Right cardiac atrium (tissue), 5 donors: ENCODE data around the gene PI4K2A. TPM values are rescaled to one million over a fixed set of nuclear protein-coding genes. Genes with fewer than 3 reads are reported as not detected.
"Not testable (repeated sequence)": the region's sequence is repeated elsewhere in the genome, so short reads cannot be mapped to it uniquely, and the experiment has no call there.

ENCODE experiments used
- ATAC-seq, 2 donors: fragments of 200-7000 bp; cut with Tn5 transposase; one replicate each; pipeline versions ENCODE4 v1.8.0 to v1.9.1; 2020; ENCODE audit warnings: moderate library complexity in 2 of 2, mild to moderate bottlenecking in 1 of 2
- DNase-seq, 3 donors: peaks; one replicate each; pipeline ENCODE4 v3.0.0-alpha.2; 2020
- H3K27ac ChIP-seq: one replicate; pipeline ENCODE4 v1.5.1; 2013; ENCODE audit warnings: mild to moderate bottlenecking, low read length, control low read depth, moderate library complexity
- H3K27me3 ChIP-seq: one replicate; pipeline ENCODE4 v1.6.1; 2013; ENCODE audit not compliant: control insufficient read depth, insufficient read depth
- H3K4me1 ChIP-seq: one replicate; pipeline ENCODE4 v1.6.1; 2013; ENCODE audit warnings: low read length; ENCODE audit not compliant: control insufficient read depth, insufficient read depth
- H3K4me3 ChIP-seq: one replicate; pipeline ENCODE4 v1.5.1; 2013; ENCODE audit warnings: low read length, control low read depth
- H3K9me3 ChIP-seq: one replicate; pipeline ENCODE4 v1.6.1; 2013; ENCODE audit warnings: low read length; ENCODE audit not compliant: control insufficient read depth
- WGBS: extraction: QIAGEN DNeasy Blood & Tissue Kit; methylation state at CpG from one replicate; pipeline ENCODE4 v1.1.7; 2013; 5-methylcytosine and 5-hydroxymethylcytosine counted together
- intact Hi-C, 4 donors: fragments of 100-400 bp; cut with DNase I; formaldehyde crosslinking; loops; one replicate each; pipeline versions ENCODE4 v1.11.0 to v1.14.0; 2022 to 2023
- polyA plus RNA-seq: library from polyadenylated mRNA; stranded (reverse); fragments of 200-250 nt; gene quantifications from one replicate; pipeline ENCODE4 v1.2.3, GENCODE V29; 2013
- total RNA-seq, 4 donors: library from RNA; stranded (reverse); fragmentation: NEBNext Ultra II Directional; extraction: Animal tissue kit (Norgen Biotek cat#: 25700); gene quantifications; one replicate each; pipeline ENCODE4 v1.2.1, GENCODE V29; 2021
- donor health status: healthy with polysubstance abuse.
- donor health status: DM: no; HTN: yes; CAD: no.
- donor health status: DM: no; HTN: no; CAD: no.
- donor health status: DM: no; HTN: yes; CAD: no; lungs with severe emphysema.
- donor health status: DM: yes; HTN: yes; CAD: no.

The PI4K2A gene
- total and polyA plus RNA-seq, 5 donors, result 9.3 to 14.7 (median 12.4) TPM

DNA sequence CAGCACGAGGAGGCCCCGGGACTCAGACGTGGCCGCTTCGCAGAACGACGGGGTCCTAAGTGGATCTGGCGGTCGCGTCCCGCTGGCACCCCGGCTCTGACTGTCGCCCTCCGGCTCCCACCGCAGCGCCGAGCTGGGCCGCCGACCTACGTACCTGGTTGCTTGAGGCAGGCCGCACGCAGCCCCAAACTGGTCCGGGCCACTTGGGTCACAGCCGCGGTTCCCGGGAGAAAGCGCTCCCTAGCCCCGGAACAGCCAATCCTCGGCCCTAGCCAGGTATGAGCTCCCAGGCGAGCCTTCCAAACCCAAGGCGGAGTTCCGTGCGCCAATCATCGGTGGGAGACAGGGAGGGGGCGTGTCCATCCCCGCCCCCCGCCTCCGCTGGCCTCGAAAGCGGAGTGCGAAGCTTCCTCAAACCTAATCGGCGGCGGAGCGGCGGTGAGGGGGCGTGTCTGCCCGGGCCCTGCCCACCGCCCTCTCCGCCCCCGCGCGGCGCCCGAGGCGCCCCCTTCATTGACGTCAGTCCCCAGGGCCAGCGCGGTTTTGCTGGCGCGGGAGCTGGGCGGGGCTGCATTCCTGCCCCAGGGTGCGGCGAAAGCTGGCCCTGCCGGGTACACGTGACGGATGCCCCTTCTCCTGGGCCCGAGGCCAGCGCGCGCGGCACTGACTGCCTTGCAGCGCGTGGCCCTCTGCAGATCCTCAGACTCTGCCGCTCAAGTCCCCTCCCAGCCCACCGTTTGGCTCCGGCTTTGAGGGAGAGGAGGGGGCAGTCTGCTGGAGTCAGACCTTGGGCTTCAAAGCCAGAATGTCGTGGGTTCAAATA, 46.7 kb downstream of the PI4K2A start, which contains the start of gene AVPI1:
Gene AVPI1, minus strand, starts transcription at position 280 of the 823 bp plus-strand sequence. CDS start 7,336 bp downstream, outside the sequence.
- no peaks in the 10 kb centered on the region for H3K9me3 ChIP-seq
- peak within 1 kb of the TSS; percentile 57 for H3K4me3 ChIP-seq
- under 1% methylated on average over 78 of the region's 78 CpGs for WGBS
- H3K27me3 ChIP-seq, result no peaks in the 10 kb centered on the region
- DNase-seq, result peak; percentile 98 to 99 (median 99)
- H3K4me1 ChIP-seq, result peaks cover 17% of the 10 kb centered on the region
- ATAC-seq, result peak; percentile 96
- peak within 1 kb of the TSS; percentile 87 for H3K27ac ChIP-seq
- intact Hi-C loops, result no loop called here

DNA sequence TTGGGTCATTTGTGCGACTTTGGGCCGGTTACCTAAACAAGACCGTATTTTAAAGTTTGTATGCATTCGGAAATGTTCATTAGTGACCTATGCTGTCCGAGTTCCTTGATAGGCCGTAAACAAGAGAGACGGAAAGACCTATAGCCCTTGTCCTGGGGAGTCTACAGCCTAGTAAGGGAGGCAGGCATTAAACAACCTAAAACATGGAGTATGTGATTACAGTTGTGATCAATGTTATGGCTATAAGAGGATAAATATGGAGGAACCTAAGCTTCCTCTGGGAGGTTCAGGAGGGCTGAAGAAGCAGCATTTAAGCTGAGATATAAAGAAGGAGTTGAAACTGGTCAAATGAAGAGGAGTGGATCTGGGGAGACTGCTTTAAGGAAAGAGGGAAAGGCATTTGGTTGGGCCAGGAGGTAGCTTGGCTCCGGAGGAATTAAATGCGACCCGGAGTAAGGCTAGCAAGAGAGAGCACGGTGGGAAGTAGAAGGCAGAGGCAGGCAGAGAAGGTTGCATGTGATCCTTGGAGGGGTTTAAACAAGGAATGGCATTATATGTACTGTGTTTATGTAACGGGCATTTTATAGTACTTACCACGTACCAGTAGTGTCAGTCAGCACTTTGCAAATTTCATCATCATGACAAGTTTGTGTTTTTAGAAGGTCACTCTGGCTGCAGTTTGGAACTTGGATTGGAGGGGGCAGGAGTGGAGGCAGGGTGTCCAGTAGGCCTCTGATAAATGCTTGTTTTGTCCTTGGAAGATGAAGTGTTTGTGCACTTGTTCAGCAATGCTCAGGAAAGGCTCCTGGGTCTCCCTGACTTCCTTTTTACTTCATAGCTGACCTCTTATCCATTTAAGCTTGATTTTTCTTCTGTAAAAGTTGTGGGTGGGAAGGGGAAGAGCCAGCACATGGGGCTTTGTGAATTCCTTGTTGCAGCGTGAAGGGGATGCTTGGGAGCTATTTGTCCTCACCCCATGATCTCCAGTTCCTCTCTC, 47.6 kb downstream of the PI4K2A start:
- Histone ChIP-seq H3K4me1 (peaks cover 17% of the 10 kb centered on the region), H3K9me3 (no peaks in the 10 kb centered on the region), H3K4me3 (peak overlapping the region; percentile 57), H3K27ac (peak overlapping the region; percentile 73), H3K27me3 (no peaks in the 10 kb centered on the region)
- WGBS, result 33% methylated on average over 14 of the region's 14 CpGs
- ATAC-seq (peak; percentile 2 to 4), DNase-seq (no peak)
- intact Hi-C loops, result no loop called here

DNA sequence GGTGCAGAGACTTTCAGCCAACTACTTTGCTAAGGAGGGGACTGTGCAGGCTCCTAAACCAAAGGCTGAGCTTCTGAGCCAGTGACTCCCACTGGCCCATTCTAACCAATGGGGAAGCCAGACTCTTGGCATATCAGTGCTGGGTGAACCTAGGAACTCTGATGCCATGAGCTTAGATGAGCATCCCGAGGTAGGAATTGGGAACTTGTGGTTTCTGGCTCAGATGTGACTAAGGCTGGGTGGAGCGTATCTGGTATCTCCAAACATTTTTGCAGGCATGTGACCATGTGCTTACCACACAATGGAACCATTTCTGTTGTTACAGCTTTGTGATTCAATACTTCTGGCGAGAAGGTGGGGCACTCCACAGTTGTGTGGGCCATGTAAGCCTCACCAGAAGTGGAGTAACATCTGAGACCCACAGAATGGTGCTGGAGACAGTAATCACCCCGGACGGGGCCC, 49.1 kb downstream of the PI4K2A start:
- DNase-seq (no peak), ATAC-seq (no peak)
- Histone ChIP-seq H3K27ac (no peak overlapping the region), H3K4me3 (no peak overlapping the region), H3K4me1 (peaks cover 7% of the 10 kb centered on the region), H3K9me3 (no peaks in the 10 kb centered on the region), H3K27me3 (no peaks in the 10 kb centered on the region)
- intact Hi-C loops, result no loop called here
- WGBS, result 82% methylated on average over 5 of the region's 5 CpGs

DNA sequence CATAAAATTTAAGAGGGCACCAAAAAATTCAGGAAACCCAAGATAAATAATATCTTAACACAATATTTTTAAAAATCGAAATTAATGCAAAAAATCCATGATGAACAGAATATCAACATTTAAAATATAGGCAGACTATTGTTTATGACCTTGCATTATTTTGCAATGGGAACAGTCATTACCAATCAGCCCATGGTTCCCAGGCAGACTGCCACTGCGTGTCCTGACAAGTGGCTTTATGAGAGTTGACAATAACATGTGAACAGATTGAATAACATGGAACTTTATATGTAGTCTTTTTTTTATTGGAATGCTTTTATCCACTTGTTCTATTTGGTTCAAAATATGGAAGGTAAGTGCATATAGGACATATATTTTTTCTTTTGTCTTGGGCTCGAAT, 49.7 kb downstream of the PI4K2A start:
- H3K27ac ChIP-seq, result no peak overlapping the region
- H3K9me3 ChIP-seq, result no peaks in the 10 kb centered on the region
- 92% methylated on average over 3 of the region's 3 CpGs for WGBS
- H3K4me1 ChIP-seq, result peaks cover 7% of the 10 kb centered on the region
- intact Hi-C loops, result no loop called here
- DNase-seq (no peak), ATAC-seq (no peak)
- no peaks in the 10 kb centered on the region for H3K27me3 ChIP-seq
- H3K4me3 ChIP-seq, result no peak overlapping the region

DNA sequence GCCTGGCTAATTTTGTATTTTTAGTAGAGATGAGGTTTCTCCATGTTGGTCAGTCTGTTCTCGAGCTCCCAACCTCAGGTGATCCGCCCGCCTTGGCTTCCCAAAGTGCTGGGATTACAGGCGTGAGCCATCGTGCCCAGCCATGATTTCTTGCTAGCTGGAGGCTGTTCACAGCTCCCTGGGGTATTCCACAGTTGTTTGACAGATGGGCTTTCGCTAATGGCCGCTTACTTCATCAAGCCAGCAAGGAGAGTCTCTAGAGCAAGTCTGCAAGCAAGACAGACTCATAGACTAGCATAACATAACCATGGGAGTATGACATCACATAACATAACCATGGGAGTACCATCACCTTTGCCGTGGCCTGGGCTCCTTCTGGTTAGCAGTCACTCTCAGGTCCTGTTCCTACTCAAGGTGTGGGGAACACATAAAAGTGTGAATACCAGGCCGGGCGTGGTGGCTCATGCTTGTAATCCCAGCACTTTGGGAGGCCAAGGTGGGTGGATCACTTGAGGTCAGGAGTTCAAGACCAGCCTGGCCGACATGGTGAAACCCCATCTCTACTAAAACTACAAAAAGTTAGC, 57.7 kb downstream of the PI4K2A start:
- H3K4me3 ChIP-seq, H3K27ac ChIP-seq, ATAC-seq, H3K27me3 ChIP-seq, H3K9me3 ChIP-seq, H3K4me1 ChIP-seq, intact Hi-C loops, DNase-seq: not testable (repeated sequence)
- WGBS, result 83% methylated on average over 11 of the region's 11 CpGs

DNA sequence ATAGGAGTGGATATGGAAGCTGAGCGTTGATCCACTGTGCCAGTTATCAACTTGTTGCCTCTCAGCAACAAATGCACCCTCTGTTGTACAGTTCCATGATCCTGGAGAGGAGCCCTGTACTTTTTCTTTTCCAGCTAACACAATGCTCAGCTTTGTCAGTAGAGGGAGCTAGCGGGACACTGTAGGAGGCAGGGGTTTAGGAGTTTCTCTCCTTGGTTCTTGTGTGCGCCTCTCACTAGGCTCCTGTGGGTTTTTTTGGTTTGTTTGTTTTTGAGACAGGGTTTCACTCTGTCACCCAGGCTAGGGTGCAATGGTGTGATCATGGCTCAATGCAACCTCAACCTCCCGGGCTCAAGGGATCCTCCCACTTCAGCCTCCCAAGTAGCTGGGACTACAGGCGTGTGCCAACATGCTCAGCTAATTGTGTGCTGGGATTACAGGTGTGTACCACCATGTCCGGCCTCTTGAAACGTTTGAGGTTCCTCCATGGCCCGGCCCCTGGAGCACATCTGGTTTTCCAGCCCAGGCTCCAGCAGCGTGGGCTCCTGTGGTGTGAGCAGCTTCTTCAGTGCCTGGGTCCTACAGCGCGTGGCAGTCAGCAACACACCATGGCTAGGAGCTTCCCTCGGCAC, 61.1 kb downstream of the PI4K2A start:
- no peaks in the 10 kb centered on the region for H3K9me3 ChIP-seq
- 44% methylated on average over 12 of the region's 12 CpGs for WGBS
- ATAC-seq (peak; percentile 84 to 85), DNase-seq (no peak)
- H3K27me3 ChIP-seq, result no peaks in the 10 kb centered on the region
- no peaks in the 10 kb centered on the region for H3K4me1 ChIP-seq
- intact Hi-C loops, result loop anchor here in 1 of 4 donors (2.0 kb wide), 1 partner anchor 29 kb away; no protein-coding TSS in a partner anchor
- no peak overlapping the region for H3K27ac ChIP-seq
- no peak overlapping the region for H3K4me3 ChIP-seq

DNA sequence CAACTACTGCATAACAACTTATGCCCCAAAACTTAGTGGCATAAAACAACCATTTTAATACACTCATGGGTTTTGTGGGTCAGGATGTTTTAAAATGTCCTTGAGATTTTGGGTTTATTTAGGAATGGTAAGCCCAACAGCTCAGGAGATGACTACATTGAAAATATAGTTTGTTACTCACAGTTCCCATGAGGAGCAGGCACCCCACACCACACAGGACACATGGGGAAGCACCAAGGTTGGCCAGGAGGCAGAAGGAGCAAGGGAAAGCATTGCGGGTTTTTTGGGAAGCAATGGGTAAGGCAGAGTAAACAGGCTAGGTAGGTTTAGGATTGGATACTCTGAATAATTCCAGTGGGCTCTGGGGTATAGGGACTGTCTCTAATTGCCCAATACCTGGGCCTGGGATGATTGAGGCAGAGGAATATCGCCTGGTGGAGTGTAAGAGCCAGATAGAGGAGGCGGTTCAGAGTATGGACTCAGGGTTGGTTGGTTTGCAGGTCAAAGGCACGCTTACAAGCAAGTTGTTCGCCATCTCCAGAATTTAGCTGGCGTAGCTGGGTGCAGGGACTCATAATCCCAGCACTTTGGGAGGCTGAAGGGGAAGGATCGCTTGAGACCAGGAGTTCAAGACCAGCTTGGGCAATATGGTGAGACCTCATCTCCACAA, 63.1 kb downstream of the PI4K2A start:
- no peak for ATAC-seq
- intact Hi-C loops, result no loop called here
- Histone ChIP-seq H3K9me3 (no peaks in the 10 kb centered on the region), H3K27ac (no peak overlapping the region), H3K4me1 (no peaks in the 10 kb centered on the region), H3K27me3 (no peaks in the 10 kb centered on the region), H3K4me3 (no peak overlapping the region)
- no peak for DNase-seq
- WGBS, result 95% methylated on average over 7 of the region's 7 CpGs

DNA sequence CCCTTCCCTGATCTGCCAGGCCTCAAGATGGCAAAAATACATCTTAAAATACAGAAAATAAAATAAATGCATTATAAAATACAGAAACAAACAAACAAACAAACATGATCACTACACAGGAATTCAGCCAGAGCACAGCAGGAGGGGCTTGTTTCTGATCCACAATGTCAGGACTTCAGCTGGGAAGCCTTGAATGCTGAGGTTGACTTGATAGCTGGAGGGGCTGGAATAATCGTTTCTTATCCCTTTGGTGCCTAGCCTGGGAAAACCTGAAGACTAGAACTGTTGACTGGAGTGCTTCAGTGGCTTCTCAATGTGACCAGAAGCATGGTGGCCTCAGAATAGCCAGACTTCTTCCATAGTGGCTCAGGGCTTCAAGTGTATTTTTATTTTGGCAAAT, 63.9 kb downstream of the PI4K2A start:
- H3K4me3 ChIP-seq, result no peak overlapping the region
- no peaks in the 10 kb centered on the region for H3K9me3 ChIP-seq
- H3K27ac ChIP-seq, result no peak overlapping the region
- intact Hi-C loops, result no loop called here
- H3K4me1 ChIP-seq, result no peaks in the 10 kb centered on the region
- 58% methylated on average over 1 of the region's 1 CpG for WGBS
- H3K27me3 ChIP-seq, result no peaks in the 10 kb centered on the region
- ATAC-seq (no peak), DNase-seq (no peak)

DNA sequence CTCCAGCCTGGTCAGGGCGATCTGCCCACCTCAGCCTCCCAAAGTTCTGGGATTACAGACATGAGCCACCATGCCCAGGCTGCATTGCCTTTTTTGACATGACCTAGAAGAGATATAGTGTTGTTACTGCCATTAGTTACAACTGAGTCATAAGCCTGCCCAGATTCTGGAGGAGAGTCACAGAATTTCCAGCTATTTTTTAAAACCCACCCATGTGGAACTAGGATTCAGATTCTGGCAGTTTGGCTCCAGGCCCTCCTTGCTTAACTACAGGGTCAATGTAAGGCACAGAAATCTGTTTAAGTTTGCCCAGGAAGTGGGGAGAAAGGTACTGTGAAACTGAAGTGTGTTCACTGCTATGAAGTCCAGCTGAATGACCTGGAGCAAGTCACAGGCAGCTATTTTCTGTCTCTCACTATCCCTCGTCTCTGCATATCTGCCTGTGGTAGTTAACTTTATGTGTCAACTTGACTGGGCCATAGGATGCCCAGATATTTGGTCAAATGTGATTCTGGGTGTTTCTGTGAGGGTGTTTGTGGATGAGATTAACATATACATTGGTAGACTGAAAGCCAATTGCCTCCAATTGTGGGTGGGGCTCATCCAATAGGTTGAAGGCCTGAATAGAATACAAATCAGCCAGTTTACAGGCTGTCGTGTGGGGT, 64.7 kb downstream of the PI4K2A start:
- DNase-seq, result no peak
- Histone ChIP-seq H3K4me3 (no peak overlapping the region), H3K27me3 (no peaks in the 10 kb centered on the region), H3K4me1 (no peaks in the 10 kb centered on the region), H3K9me3 (no peaks in the 10 kb centered on the region), H3K27ac (no peak overlapping the region)
- WGBS, result 89% methylated on average over 3 of the region's 3 CpGs
- intact Hi-C loops, result no loop called here
- no peak for ATAC-seq
